BE2C (cell line): ENCODE measurements around the gene TSPAN15.

ENCODE experiments used
- DNase-seq: peaks from one replicate; pipeline ENCODE4 v3.0.0-alpha.2; 2020
- H3K27me3 ChIP-seq: fragments of 250-450 bp; sonication (Bioruptor Pico); 2 replicates; pipeline ENCODE4 v1.5.1; 2020; ENCODE audit warnings: mild to moderate bottlenecking
- H3K36me3 ChIP-seq: fragments of 250-450 bp; sonication (Bioruptor Pico); 2 replicates; pipeline ENCODE4 v1.5.1; 2020; ENCODE audit warnings: mild to moderate bottlenecking
- H3K4me1 ChIP-seq: fragments of 250-450 bp; sonication (Bioruptor Pico); 2 replicates; pipeline ENCODE4 v1.5.1; 2020
- H3K4me3 ChIP-seq: 2 replicates; pipeline ENCODE4 v1.5.1; 2011; ENCODE audit warnings: low read depth, low read length
- H3K9me3 ChIP-seq: fragments of 250-450 bp; sonication (Bioruptor Pico); 2 replicates; pipeline ENCODE4 v1.5.1; 2020
- TF ChIP-seq, protein P1 (sequence below): IDR thresholded peaks from 2 replicates; pipeline ENCODE4 v1.5.1; 2012; ENCODE audit warnings: mild to moderate bottlenecking, low read depth, low read length

TSPAN15 gene

DNA sequence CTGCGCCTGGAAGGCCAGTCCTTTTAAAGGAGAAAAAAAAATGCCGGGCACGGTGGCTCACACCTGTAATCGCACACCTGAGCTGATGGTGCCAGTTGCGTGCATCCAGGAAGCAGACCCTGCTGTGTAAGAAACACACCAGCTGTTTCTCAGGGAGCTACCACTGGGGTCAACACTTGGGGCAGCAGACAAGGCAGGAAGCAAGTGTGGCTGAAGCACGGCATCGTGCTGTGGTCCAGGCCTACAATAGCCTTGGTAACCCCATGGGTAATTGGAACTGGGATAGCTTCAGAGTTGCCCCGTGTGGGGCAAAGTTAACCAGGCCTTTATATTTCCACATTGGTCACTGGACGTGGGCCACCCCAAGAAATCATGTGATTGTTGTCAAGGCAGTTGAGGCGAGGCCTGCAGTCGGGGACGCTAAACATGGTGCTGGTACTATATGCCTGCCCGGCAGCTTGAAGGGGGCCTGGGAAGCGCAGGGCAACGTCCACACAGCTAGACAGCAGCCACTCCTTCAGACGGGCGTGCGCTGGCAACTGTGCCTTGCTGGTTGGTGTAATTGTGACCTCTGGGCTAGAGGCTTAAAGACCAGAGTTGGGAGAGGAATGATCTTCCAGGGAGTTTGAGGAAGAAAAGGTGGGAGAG, 32.0 kb upstream of the TSPAN15 start:
- Histone ChIP-seq H3K4me1 (no peaks in the 10 kb centered on the region), H3K36me3 (no peaks in the 10 kb centered on the region), H3K27me3 (no peaks in the 10 kb centered on the region), H3K9me3 (no peaks in the 10 kb centered on the region), H3K4me3 (no peak overlapping the region)
- DNase-seq: no peak
- TF ChIP-seq, protein P1, sequence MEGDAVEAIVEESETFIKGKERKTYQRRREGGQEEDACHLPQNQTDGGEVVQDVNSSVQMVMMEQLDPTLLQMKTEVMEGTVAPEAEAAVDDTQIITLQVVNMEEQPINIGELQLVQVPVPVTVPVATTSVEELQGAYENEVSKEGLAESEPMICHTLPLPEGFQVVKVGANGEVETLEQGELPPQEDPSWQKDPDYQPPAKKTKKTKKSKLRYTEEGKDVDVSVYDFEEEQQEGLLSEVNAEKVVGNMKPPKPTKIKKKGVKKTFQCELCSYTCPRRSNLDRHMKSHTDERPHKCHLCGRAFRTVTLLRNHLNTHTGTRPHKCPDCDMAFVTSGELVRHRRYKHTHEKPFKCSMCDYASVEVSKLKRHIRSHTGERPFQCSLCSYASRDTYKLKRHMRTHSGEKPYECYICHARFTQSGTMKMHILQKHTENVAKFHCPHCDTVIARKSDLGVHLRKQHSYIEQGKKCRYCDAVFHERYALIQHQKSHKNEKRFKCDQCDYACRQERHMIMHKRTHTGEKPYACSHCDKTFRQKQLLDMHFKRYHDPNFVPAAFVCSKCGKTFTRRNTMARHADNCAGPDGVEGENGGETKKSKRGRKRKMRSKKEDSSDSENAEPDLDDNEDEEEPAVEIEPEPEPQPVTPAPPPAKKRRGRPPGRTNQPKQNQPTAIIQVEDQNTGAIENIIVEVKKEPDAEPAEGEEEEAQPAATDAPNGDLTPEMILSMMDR: no peak

DNA sequence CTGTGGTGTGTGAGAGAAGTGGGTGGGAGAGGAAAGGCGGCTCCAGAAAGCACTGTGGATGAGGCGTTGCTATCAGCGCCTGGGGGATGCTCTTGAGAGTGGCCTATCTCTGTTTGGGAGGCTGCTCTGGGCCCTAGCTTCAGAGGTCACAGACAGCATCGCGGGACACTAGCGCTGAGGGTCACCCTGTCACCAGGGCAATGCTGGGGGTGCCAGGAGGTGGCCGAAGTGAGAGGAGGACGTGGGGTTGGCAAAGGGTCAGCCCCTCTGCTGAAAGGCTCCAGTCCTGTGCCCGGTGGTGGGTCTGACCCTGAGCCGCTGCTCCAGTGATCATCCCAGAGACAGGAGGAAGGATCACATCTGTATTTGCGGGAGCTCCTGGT, 31.5 kb upstream of the TSPAN15 start:
- H3K4me1 ChIP-seq: no peaks in the 10 kb centered on the region
- H3K36me3 ChIP-seq: no peaks in the 10 kb centered on the region
- TF ChIP-seq, protein P1: no peak
- DNase-seq: no peak
- no peak overlapping the region for H3K4me3 ChIP-seq
- H3K27me3 ChIP-seq: no peaks in the 10 kb centered on the region
- H3K9me3 ChIP-seq: no peaks in the 10 kb centered on the region

DNA sequence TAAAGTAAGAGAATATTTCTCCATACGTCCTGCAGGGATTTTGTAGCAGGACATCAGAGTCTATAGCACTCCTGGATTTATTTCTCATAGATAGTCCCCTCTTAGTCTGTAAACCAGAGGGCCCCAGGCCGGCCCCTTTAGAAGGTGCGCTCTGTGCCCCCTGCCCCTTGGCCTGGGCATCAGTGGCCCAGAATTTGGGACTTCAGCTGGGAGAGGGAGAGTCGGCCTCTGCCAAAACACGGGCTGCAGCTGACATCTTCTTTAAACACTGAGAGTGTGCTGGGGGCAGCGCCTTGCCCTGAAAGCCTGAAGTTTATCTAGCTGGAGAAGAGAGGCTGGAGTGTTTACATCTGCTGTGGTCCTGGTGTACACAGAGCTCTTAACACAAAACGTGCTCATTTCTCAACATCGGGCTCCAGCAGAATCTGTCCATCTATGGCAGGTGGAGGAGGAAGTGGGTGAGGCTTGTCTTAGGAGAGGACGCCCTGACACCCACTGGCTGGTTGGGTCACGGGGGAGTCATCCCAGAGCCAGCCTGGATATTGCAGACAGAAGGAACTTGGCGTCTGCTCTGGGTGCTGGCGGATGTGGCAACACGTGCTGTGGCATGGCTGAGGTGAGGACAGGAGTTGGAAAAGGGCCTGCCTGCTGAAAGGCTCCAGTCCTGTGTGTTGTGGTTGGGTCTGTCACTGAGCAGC, 29.5 kb upstream of the TSPAN15 start:
- no peaks in the 10 kb centered on the region for H3K36me3 ChIP-seq
- no peak for DNase-seq
- H3K4me3 ChIP-seq: no peak overlapping the region
- TF ChIP-seq, protein P1: no peak
- H3K9me3 ChIP-seq: no peaks in the 10 kb centered on the region
- no peaks in the 10 kb centered on the region for H3K27me3 ChIP-seq
- H3K4me1 ChIP-seq: peaks cover 9% of the 10 kb centered on the region; the same call in 1 of the 2 replicates

DNA sequence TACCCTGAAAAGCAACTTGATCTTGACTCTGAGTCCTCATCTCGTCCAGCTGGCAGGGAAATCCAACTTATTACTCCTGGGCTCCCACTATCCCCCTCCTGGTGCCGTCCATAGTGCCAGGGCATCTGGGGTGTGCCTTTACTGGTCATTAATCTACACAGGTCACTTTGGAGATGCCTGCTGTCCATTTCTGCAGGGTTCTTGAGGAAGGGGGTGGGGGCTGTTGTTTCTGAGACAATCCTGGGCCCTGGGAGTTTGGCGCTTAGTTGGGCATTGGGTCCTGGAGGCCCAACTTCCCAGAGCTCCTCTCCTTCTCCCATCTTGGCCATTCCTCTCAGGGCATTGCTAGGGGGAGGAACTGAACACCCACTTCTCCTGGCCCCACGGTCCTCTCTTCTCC, 28.6 kb upstream of the TSPAN15 start:
- H3K9me3 ChIP-seq: no peaks in the 10 kb centered on the region
- peaks cover 9% of the 10 kb centered on the region; the same call in 1 of the 2 replicates for H3K4me1 ChIP-seq
- DNase-seq: no peak
- no peaks in the 10 kb centered on the region for H3K36me3 ChIP-seq
- H3K4me3 ChIP-seq: no peak overlapping the region
- no peaks in the 10 kb centered on the region for H3K27me3 ChIP-seq
- TF ChIP-seq, protein P1: no peak

DNA sequence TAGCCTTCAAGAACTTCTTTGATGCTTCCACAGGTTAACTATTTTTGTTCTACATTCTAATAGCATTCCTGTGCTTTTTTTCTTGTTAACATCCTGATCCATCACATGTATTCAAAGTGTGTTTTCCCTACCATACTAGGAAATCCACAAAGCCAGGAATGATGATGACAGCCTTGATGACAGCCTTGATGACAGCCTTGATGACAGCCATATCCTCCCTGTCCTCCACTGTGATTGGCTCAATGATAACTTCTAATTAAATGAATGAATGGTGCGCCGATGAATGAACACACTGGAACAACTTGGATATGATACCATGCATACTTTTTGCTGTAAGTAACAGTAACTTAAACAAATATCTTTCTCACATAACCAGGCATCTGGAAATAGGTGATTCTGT, 26.2 kb upstream of the TSPAN15 start:
- H3K4me1 ChIP-seq: peaks cover 9% of the 10 kb centered on the region; the same call in 1 of the 2 replicates
- no peaks in the 10 kb centered on the region for H3K9me3 ChIP-seq
- no peak overlapping the region for H3K4me3 ChIP-seq
- H3K27me3 ChIP-seq: no peaks in the 10 kb centered on the region
- DNase-seq: no peak
- no peaks in the 10 kb centered on the region for H3K36me3 ChIP-seq
- TF ChIP-seq, protein P1: no peak
